Inflammatory macrophage treated with lipopolysaccharide for 4 hours (primary cell): ENCODE results near the gene UPB1.
A peak's percentile ranks its signal among the peaks of the same experiment; 100 is the strongest.
"Not testable (repeated sequence)": the region's sequence is repeated elsewhere in the genome, so short reads cannot be mapped to it uniquely, and the experiment has no call there.

Experiments used
- DNase-seq: peaks from one replicate; pipeline ENCODE4 v3.0.0-alpha.2; 2020

UPB1 gene

DNA sequence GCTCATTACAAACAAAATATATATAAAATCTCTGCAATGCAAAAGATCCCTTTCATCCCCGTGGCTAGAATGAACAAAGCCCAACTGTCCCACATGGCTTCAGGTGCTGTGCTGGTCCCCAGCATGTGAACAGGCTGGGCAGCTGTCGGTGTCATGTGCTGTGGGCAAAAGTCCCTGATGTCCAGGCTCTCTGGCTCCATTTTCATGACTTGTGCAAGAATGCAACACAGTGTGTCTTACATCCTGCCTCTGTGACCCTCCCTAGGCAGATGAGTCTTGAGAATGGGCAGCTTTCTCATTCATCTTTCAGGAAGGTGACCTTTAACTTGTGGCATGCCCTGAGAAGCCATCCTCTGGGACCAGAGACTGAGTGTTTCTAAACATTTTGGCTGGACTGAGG lies 45.3 kb downstream of the UPB1 start:
- DNase-seq: no peak

DNA sequence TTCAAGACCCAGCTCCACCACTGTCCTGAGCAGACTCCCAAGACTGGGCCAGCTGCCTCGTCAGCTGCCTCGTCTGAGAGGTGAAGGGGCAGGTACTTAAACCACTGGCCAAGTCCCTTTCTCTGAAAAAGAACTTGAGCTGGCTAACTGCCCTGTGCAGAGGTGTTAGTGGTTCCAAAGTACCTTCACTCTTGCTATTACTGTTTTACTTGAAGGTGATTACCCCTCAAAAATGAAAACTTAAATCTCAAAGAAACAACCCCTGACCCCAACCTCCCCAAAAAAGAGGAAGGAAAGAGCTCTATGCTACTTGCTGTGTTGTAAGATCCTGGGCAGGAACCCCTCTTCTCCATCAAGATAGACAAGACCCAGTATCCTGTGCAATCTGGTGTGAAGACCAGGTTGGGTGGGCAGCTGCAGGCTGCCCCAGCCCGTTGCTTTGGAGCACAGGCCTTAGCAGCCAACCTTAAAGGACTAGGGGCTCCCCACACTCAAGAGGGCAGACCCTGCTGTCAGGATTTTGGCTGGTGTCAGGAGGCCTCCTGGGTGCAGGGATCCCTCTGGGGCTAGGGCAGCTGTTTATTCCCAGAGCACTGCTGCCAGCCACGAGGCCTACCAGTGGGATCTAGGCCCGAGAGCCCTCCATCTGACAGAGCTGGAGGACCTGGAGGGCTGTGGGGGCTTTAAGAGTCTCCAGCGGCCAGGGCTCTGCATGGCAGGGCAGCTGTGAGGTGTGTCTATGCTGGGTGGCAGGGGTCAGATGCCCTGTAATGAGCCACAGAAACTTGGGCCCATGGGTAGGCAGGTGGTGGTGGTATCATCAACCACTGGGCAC lies 46.8 kb downstream of the UPB1 start:
- no peak for DNase-seq

DNA sequence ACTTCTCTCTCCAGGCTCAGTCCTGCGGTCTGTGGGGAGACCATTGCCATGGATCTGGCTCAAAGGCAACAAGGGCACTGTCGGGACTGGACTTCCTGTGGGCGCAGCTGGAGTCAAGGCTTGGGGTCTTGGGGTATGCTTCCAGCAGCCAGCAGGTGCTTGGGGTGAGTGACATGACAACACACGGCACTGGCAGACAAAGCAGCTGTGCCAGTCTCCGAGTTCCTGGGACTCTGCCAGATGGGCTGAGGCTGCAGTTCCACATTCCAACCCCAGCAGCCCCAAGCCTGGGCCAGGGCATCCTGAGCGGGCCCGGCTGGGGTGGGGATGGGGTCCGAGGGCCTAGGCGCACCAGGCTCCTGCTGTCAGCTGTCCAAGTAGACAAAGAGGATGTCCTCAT lies 47.5 kb downstream of the UPB1 start:
- DNase-seq: no peak

DNA sequence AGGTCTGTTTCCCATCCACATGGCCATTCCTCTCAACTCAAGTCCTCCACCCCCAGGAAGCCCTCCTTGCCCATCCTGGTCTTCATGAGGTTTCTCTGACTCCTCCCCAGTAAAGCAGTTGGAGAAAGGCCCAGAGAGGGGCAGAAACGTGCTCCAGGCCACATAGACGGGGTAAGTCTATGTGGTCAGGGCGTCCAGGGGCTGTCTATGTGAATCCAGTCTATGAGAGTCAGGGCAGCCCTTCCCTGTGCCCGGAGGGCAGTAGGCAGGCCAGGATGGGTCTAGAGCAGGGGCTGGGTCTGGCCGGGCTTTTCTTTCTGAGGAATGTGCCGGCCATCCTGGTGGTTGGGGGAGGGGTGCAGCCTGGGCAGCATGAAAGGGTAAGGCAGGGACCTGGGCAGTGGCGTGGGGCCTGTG lies 48.1 kb downstream of the UPB1 start:
- DNase-seq: no peak

DNA sequence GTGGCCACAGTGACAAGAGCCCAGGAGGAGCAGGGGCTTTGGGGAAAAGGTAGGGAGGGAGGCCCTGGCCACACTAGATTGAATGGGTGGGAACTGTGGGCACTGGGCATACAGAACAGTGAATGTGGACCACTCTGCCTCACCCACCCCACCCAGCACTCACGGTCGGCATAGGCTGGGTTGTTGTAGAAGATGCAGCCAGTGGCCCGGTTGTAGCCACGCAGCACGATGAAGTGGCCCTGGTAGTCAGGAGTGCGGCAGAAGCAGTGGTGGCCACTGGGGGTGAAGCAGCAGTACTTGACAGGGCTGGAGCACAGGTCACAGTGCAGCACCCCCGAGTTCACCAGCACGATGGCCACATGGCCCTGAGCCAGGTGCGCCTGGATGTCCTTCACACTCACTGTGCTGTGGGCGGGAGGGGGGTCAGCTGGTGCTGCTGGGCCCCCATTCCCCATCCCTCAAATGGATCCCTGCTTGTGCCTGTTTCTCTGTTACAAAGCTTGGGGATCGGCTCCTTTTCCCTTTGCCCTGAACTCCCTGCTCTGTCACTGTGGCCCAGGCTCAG lies 48.6 kb downstream of the UPB1 start:
- no peak for DNase-seq

DNA sequence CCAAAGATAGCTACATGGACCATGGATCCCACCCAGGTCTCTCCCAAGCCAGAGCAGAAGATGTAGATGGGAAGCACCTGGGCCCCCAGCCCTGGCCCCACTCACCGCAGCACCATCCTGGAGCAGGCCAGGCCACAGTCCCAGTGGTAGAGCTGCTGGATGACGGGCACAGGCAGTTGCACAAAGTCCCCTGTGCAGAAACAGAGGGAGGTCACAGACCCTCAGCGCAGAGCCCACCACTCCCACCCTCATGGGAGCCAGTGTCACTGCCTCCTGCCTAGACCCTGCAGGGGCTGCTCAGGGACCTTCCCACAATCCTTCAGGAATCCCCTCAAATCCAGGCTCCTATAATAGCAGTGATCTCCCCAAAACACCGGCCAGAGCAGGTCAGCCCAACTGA lies 53.7 kb downstream of the UPB1 start:
- DNase-seq: no peak

DNA sequence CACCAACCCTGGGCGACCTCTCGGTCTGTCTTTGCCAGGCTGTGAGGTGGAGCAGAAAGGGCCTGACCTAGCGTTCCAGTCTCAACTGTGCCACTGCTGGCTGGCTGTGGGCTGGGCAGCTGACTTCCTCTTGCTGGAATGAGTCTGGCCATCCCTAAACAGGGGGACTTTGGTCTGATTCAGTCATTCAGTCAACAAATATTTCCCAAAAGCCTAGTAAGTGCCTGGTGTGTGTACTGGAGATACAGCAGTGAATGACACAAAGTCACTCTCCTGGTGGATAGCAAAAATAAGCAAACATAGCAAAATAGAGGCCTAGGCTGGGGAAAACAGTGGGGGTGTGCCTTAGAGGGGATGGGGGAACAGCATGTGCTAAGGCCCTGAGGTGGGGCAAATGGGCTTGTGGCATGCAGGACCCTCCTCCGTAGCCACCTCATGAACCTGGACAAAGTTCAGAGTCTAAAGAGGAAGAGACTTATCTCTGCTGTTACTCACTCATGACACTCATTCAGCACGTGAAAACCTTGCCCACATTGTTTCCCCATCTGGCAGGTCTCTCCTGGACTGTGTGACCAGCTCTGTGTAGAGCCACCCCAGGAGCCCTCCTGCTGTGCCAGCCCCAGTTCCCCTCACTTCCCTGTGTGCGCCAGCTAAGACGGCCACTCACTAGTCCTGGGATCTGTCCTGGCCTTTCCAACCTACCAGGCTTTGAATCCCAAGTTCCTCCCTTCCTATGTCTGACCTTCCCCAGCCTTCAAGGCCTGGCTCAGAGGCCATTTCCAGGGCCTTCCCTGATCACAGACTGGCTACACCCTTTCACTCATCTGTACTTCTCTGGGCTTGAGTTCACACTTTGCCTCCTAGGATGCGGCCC lies 55.1 kb downstream of the UPB1 start:
- DNase-seq: peak; percentile 66

DNA sequence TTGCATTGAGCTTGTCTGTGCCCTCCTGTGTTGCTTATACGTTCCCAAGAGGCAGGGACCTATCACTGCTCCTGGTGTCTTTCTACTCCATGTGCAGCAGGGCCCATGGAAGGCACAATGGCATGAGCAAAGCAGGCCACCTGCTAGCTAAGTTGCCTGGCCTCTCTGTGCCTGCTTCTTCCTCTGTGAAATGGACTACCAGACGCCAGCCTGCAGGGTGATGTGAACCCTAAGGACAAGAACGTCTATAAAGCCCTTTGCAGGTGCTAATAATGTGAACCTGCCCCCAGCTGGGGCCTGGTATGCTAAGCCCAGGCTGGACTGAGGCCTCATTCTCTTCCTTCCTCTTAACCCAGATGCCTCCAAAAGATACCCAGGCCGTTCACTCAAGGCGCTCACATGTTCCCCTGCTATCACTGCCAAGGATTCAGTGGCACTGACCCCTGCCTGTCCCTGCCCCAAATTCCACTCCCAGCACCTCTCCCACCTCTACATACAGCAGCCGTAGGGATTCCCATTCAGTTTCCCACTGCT lies 55.8 kb downstream of the UPB1 start:
- no peak for DNase-seq

DNA sequence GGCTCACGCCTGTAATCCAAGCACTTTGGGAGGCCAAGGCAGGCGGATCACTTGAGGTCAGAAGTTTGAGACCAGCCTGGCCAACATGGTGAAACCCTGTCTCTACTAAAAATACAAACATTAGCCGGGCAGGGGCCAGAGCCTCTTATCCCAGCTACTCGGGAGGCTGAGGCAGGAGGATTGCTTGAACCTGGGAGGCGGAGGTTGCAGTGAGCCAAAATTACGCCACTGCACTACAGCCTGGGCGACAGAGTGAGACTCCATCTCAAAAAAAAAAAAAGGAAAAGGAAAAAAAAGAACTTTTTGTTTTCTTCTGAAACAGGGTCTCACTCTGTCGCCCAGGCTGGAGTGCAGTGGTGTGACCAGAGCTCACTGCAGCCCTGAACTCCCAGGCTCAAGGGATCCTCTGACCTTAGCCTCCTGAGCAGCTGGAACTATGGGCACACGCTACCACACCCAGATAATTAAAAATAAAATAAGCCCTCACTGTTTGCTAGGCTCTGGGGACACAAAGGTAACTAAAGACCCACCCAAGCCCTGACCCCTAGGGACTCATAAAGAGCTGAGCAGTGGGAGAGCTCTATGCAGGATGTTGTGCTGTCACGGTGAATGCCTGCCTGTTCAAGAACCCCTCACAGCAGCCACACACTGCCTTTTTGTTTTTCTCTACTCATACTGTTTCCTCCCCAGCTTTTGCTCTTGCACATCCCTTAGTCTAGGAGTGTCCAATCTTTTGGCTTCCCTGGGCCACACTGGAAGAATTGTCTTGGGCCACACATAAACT lies 57.6 kb downstream of the UPB1 start:
- DNase-seq: not testable (repeated sequence)

DNA sequence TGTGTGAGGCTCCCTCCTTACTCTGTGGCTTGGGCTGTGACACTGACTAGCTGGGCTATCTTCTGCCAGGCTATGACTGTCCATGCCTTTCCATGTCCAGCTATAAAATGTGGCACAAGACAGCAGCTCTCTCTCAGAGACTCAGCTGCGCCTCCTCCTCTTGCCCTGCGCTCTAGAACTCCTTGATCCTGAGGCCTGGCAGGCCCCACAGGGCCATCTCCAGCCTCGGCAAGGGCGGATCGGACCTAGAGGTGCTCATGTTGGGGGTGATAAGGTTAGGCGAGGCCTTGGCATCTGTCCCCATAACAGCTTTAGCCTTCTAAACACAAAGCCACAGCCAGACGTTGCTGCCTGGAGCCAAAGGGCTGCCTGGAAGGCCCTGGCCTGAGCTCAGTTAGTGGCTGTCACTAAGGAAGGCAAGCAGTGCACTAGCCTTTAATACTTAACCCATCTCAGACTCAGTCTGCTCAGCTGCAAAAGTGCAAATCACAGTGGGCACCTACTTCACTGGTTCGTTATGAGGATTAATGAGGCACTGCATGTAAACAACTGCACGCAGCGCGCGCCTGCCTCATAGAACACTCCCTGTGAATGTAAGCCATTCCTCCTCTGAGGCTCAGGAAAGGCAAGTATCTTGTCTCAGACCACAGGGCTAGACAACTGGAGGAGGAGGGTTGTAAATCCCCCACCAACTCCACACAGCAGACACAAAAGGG lies 58.6 kb downstream of the UPB1 start:
- DNase-seq: no peak

DNA sequence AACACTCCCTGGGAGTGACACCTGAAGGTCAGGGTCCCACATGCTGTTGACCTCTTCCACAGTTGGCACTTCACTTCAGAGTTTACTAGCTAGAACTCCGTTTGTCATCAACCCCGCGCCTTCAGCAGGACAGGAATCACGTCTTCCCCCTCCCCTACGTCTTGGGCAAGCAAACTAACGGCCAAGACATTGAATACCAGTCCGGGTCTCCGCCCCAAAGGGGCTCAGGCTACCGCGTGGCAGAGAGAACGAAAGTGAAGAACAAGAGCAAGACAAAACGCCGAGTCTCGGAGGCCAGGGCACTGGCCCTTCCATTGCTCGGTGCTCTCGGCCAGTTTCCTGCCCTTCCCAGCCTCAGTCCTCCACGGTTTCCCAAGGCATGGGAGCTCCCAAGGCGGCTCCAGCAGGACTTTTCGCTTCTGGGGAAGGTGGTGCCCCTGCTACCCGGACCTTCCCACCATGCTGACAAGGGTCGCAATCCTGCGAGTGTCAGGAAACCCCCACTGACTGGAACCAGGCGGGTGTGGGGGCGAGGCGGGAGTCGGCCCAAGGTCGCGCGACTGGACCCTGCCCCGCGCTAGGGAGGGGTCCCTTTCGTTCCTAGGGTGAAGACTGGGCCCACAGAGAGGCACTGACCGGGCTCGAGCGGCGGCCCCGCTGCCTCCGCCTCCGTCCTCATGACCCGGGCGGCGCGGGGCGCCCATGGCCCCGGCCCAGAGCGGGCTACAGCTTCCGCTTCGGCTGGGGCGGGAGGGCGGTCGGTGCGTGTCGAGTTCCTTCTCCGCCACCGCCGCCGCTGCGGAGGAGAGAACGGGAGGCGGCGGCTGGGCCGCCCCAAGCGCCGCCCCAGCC lies 59.4 kb downstream of the UPB1 start, which contains the start of gene GUCD1:
Gene GUCD1 (minus strand): TSS at position 826 of the 852 bp plus-strand sequence. CDS start 147 bp downstream, at position 679.
- peak; percentile 55 for DNase-seq

DNA sequence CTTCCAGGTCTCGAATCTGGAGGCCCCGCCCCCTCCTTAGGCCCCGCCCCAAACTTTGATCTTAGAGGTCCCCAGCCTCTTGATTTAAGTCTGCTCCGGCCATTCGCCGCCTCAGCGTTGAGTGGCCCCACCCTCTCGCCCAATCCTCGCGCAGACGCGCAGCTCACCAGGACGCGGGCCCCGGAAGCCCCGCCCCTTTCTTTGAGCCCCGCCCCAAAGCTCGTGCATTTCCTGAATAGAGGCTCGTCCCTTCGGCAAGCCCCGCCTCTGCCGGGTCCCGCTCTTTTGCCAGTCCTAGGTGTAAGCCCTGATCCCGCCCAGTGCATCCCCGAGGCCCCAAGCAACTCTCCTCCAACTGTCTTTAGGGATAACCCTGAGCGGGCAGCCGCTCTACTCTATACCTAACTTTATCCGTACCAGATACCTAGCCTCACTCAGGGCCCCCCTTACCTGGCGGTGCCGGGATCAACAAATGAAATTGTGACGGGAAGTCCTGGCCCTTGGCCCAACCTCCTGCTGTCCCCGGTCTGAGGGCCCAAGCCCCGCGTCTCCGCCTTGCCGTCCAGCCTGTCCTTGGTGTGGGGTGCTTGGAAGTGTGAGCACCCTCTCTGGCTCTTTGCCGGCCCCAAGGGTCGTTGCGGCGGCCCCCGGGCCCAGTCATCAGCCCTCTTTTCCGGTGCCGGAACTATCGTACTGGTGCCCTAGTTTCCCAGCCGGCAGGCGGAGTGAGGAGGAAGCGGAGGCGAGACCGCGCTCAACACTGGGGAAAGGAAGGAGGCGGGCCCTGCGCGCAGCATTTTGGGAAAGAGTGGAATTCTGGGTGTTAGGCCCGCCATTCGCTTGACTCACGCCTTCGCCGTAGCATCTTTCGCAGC lies 60.3 kb downstream of the UPB1 start, which contains the start of gene SNRPD3:
Gene SNRPD3 (plus strand): TSS at position 835 of the 875 bp plus-strand sequence. CDS start 1,676 bp downstream, outside the sequence.
- DNase-seq: peak; percentile 99

DNA sequence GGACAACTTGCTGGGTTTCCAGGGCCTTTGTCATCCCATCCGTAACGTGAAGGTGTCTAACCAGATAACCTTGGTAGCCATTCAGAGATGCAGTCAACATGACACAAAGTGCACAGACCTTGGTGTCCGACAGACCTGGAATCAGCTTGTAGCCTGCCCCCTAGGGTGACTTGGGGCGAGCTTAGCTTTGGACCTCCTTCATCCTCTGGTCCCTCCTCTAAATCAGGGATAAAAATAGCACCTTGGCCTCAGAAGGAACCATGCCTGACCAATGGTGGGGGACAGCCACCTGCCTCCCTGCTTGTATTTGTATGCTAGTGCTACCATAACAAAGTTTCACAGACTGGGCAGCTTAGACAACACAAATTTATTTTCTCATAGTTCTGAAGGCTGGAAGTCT lies 64.3 kb downstream of the UPB1 start:
- DNase-seq: no peak

DNA sequence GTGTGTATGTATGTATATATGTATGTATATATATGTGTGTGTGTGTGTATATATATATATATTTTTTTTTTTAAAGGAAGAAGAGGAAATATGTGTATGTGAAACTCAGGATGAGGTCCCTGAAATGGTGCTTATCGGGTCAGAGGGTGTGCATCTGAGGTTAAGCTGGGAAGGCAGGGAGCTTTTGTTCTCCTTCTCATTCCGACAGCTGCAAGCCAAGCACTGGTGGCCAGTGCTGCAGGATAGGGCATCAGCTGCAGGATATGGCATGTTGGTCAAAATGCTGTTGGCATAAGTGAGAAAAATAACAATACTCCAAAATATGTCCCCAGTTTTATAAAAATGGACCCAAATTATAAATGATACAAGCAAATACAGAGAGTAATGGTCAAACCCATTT lies 68.1 kb downstream of the UPB1 start:
- no peak for DNase-seq

DNA sequence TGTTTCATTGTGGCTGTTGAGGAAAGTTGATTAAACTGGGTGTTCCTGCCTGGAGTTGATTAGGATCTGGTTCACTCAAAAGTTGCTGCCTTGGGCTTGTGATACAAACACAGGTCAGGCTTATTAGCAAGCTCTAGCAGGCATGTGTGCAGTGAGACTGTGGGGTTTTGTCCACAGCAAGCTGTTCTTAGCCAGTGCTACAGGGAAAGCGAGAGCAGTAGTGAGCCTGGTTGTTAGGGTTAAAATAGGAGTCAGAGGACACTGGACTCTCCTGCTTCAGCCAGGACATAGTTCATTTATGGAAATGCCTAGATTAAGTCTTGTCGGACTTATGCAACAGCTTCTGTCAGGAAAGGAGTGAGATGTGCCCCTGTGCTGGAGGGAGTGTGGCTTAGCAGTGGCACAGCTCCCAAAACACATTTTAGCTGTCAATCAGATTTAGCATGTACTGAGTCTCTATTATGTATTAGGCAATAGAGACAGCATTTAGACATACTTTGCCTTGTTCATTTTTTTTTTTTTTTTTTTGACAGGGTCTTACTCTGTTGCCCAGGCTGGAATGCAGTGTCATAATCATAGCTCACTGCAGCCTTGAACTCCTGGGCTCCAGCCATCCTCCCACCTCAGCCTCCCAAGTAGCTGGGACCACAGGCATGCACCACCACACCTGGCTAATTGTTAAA lies 69.4 kb downstream of the UPB1 start:
- no peak for DNase-seq

DNA sequence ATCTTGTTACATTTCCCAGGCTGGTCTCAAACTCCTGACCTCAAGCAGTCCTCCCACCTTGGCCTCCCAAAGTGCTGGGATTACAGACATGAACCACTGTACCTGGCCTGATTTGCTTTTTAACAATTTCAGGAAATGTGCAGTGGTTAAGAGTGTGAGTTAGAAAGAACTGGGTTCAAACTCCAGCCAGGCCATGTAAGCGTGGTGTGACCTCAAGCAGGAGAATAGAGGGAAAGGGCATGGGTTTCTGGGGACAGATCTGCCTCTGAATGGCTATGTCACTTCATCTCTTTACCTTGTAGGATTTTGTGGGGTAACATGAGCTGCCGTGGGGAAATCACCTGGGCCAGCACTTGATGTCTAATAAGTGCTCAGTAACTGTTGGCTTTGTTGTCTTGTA lies 69.9 kb downstream of the UPB1 start:
- DNase-seq: no peak

DNA sequence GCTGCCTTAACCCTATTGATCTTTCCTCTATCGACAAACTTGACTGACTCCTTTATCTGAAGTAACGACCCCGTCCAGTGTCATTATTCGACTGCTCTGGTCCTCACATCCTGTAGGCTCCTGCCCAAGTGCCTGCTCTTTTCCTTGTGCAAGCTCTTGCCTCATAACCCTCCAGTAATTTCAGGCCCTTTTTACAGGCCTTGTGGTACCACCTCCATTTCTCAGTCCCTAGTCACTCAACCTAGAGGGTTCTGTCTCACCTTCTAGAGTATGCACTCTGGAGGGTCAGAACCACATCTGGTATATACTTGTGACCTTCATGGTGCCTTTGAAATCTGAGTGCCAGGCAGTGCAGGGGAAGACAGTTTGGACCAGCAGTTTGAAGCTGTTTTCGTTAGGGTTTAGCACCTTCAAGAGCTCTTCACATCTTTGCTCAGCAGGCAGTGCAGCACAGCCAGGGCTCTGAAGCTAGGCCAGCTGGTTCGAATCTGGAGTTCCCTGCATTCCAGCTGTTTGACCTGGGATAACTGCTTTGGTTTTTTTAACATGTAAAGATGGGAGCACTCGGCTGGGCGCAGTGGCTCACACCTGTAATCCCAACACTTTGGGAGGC lies 71.9 kb downstream of the UPB1 start:
- DNase-seq: no peak

DNA sequence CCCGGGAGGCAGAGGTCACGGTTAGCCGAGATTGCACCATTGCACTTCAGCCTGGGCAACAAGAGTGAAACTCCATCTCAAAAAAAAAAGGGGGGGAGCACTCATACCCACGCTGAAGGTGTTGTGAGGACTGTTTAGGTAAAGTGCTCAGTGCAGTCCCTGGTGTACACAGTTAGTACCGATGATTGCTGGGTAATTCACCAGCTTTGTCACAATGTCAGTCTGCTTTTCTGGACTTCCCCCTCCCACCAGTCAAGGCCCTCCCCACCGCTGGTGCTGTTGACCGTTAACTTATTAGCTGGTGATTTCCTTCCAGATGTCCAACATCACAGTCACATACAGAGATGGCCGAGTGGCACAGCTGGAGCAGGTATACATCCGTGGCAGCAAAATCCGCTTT lies 72.5 kb downstream of the UPB1 start:
- no peak for DNase-seq

DNA sequence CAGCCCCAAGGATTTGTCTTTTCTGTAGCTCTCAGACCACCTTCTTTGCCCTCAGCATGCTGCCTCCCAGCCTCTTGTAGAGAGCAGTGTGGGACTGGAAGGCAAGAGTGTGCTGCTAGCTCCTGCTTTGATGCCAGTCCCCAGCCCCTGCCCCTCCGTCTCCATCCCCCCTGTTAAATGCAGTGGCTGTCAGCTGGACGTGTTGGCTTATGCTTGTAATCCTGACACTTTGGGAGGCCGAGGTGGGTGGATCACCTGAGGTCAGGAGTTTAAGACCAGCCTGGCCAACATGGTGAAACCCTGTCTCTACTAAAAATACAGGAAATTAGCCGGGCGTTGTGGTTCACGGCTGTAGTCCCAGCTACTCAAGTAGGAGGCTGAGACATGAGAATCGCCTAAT lies 76.1 kb downstream of the UPB1 start:
- DNase-seq: no peak
